GM18868 (cell line): Measurements from ENCODE around the gene AREL1.

ENCODE experiments used
- ATAC-seq: cut with Tn5 transposase; IDR thresholded peaks from one replicate; pipeline ENCODE4 v1.9.1; 2021; ENCODE audit warnings: mild to moderate bottlenecking, moderate library complexity; ENCODE audit not compliant: unreplicated experiment

Gene AREL1

GRCh38 chr14:74697976-74698375 lies 14.9 kb downstream of the AREL1 start:
- no peak for ATAC-seq

GRCh38 chr14:74697543-74697942 lies 15.3 kb downstream of the AREL1 start:
- no peak for ATAC-seq

DNA sequence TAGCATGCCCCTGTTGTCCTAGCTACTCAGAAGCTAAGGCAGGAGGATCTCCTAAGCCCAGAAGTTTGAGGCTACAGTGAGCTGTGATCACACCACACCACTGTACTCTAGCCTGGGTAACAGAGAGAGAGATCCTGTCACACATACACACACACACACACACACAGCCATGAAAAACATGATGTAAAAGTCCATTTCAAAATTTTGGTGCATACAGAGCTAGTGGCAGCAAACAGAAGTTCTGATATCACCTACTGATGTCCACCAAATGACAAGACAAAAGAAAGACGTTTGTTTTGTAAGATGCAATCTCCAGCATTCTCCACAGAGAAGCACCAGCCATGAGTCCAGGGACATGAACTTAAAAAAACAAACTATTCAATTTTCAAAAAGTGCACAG lies 15.9 kb downstream of the AREL1 start:
- ATAC-seq: no peak

DNA sequence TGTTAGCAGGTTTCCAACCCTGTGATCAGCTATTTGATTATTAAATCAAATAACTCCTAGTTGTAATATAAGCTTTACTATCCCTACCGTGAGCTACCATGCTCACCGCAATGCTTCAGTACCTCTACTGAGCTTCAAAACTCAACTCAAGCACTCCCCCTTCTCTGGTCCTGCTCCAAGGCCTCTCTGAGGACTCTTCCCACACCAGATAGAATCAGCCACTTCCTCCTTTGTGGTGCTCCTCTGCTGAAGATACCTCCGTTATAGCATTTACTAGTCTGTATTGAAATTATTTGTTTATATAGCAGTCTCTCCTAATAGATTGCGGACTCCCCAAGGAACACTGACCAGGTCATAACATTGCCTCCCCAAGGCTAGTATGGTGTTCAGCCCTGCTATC lies 17.5 kb downstream of the AREL1 start:
- ATAC-seq: no peak

DNA sequence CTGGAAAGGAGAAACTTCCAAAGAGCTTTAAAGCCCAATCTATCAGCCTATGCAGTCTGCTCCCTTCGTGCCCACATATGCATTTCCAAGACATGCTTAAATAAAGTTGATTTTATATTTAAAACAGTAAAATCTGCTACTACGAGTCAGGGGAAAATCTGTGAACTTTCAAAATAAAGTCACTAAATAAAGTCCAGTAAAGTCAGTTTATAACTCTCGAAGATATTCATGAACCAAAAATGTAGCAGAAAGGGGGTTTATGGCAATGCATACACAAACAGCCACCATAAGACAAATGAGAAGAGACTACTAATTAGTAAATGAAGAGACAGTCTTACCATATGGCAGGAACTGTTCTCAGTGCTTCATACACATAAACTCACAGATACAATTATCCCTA lies 19.7 kb downstream of the AREL1 start:
- no peak for ATAC-seq

- no peak for ATAC-seq
Measured at GRCh38 chr14:74691456-74691855, 21.4 kb downstream of the AREL1 start.

GRCh38 chr14:74685921-74686678 lies 26.8 kb downstream of the AREL1 start:
- ATAC-seq: no peak

- no peak for ATAC-seq
Measured at GRCh38 chr14:74685056-74685455, 27.8 kb downstream of the AREL1 start.

GRCh38 chr14:74684434-74684833 lies 28.4 kb downstream of the AREL1 start:
- peak; percentile 65 for ATAC-seq

DNA sequence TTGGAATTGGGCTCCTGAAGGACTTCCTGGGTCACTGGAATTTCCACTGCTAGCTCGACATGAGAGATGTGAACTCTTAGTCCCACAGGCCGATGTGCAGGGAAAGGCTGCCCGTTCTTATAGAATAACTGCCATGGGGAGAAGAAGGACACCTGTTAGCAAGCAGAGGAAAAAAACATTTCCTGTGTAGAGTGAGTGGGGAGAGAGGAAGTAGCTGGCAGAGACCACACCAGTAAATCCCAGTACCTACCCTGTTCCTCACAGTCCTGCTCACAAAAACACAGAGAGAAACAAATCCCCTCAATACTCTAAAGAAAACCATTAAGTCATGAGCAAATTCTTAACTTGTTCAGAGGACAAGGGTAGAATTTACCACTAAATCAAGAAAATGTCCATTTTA lies 29.5 kb downstream of the AREL1 start:
- no peak for ATAC-seq

DNA sequence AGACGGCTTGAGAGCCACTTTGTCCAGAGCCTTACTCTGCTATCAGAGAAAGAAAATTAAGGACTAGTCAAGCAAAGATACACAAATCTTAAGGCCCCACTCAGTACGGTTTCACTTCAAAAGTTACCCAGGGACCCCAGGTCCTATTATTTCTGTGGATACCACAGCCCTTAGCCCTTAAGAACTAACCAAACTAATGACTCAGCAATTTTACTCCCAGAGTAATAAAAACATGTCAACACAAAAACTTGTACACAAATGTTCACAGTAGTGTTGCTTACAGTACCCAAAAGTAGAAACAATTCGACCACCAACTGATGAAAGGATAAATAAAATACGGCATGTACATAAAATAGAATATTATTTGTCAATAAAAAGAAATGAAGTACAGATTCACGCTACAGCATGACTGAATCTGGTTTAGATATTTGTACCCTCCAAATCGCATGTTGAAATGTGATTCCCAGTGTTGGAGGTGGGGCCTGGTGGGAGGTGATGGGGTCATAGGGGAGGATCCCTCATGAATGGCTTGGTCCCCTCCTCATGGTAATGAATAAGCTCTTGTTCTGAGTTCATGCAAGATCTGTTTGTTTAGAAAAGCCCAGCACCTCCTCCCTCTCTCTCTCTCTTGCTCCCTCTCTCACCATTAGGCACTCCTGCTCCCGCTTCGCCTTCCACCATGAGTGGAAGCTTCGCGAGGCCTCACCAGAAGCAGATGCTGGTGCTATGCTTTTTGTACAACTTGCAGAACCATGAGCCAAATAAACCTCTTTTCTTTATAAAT lies 30.5 kb downstream of the AREL1 start:
- no peak for ATAC-seq

- ATAC-seq: no peak
Measured at GRCh38 chr14:74675219-74675618, 37.7 kb downstream of the AREL1 start.

GRCh38 chr14:74673768-74674167 lies 39.1 kb downstream of the AREL1 start:
- ATAC-seq: no peak

- ATAC-seq: no peak
Measured at GRCh38 chr14:74671789-74672188, 41.1 kb downstream of the AREL1 start.

DNA sequence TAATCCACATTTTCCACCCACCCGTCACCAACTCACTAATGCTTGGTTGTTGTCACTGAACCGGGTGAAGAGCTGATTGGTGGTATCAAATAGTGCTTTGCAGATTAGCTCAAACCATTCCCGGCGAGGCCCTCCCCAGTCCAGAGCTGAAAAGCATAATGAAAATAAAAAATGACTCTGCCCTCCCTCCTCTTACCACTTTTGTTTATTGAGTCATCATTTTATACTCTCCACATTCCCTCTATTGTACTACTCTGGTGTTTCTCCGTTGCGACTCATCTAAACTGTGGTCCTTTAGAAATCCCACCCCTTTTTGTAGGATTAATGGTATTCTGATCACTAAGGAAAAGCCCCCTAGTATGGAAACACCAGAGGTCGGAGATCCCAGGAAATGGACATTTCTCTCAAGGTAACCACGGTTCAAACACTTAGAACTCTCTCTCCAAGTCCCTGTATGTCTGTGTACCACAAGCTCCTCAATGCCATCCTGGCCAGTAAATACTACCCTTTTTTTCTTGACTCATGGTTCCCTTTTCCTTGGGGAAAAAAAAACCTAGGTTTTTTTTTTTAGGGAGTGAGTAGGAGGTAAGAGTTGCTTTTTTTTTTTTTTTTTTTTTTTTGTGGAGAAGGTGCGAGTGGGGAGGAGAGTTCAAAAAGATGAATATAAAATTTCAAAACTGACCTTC lies 42.0 kb downstream of the AREL1 start:
- ATAC-seq: no peak

- ATAC-seq: no peak
Measured at GRCh38 chr14:74669846-74670245, 43.0 kb downstream of the AREL1 start.

- no peak for ATAC-seq
Measured at GRCh38 chr14:74669256-74669655, 43.6 kb downstream of the AREL1 start.

DNA sequence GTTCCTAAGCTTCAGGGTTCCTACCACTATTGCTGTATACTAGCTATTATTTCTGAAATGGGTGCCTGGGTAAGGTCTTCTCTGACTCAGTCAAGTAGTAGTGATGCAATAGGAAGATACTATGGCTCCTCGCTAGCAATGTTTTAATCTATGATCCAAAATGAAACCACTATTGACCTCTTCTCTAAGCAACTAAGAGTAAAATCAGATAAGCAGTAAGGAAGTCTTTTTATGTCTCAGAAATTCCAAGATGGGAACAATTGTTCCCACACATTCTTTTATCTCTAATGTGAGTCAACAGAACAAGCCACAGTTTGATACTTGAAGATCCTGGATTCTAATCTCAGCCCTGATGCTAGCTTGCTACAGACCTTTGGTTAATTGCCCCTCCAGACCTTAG lies 45.1 kb downstream of the AREL1 start:
- ATAC-seq: no peak

DNA sequence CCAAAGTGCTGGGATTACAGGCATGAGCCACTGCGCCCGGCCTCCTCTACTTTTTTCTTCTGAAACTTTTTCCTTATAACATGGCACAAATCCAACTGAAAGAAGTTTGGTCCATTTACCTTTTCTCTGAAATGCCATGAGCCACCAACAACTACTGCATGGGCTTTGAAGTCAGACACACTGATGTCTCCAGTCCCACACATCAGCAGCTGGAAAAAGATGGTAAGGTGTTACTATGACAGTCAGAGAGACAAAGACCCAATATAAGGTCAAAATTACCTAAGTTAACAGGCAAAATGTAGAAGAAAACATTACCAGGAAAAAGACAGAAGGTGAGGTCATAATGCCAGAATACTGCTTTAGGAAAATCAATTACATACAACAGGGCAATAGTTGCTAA lies 48.2 kb downstream of the AREL1 start:
- no peak for ATAC-seq

GRCh38 chr14:74663884-74664283 lies 49.0 kb downstream of the AREL1 start:
- ATAC-seq: no peak

- no peak for ATAC-seq
Measured at GRCh38 chr14:74661726-74662450, 51.0 kb downstream of the AREL1 start.
